ENCODE results near the gene VIPR2.
"Not testable (repeated sequence)": the region's sequence is repeated elsewhere in the genome, so short reads cannot be mapped to it uniquely, and the experiment has no call there.

VIPR2 gene

DNA sequence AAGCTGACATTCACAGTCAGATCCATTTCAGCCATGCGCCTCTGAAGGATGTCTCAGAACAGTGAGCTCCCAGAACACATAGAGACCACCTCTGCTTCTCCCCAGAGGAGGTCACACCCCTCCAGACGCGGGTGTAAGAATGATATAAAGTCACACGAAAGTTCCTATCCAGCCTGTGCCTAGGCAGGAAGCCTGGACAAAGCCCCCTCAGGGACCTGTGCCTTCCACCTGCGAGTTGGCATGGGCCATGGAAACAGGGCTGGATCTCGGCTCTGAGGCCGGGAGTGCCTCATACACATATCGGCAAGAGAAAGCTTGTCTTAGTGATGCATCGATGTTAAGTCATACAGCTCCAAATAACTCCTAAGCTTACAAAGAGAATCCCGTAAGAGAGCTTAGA, 5.0 kb downstream of the VIPR2 start:
- DNase-seq (ENCODE audit: low read depth), result no peak

DNA sequence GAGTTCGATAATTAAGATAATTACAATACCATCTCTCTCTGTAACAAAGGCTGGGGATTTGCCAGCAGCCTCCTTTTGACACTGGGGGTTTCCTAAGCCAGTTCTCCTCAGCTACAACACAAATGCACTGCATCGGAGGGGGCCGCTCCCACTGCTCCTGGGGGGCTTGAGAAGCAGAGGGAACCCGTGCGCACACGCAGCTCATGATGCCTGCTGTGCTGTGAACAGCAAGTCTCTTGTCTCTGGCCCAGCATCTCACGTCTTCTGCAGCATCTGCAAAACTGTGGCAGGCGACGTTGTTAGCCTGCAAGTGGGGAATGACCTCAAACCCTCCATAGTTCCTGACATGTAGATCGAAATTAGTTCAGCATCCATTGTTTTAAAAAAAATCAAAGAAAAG, 5.5 kb downstream of the VIPR2 start:
- no peak for DNase-seq (ENCODE audit: low read depth)

DNA sequence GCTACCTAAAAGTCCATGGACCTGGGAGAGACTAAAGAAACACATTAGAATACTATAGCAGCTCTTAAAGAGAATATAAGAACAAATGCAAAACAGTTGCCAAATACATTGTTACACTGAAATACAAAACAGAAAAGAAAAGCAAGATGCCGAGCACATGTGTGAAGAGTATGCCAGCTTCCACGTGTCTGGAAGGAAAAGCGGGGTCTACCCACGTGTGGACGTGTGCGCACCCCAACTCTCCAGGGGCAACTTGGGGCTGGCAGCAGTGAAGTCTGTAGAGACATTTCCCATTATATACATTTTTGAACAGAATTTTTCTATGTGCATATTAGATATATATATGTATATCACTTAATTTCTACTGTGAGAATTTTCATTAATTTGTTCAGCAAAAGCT, 6.2 kb downstream of the VIPR2 start:
- no peak for DNase-seq (ENCODE audit: low read depth)

DNA sequence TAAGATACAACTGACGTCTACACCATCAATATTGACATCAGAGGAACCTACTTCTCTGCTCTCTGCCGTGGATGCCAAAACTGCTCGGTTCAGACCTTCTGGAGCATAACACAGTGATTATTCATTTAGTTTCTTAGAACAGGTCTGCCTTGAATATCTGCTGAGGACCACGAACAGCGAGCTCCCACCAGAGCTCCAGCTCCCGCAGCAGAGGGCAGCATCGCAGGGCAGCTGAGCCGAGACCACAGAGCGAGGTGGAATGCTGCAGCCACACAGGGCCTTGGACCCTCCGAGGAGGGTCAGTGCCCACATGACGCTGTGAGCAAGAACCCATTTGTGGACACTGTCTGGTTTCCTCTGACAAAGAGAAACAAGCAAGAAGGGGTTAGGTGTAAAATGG, 6.8 kb downstream of the VIPR2 start:
- DNase-seq (ENCODE audit: low read depth), result no peak

DNA sequence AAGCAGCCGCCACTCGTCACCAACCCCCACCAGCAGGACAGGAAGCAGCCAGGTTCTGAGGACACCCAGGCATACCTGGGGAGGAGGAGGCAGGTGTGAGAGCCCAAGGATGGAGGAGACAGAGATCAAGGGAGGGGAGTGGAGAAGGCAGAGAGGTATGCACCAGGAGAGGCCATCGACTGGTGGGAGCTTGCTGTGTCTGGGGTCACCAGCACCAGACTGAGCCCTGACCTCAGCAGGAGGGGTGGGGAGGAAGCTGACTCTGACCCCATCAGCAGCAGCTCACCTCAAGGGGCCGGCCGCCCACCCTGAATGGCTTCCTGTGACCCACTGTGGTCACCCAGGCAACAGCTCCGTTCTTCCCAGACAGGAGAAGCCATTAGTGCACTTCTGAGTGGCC, 7.8 kb downstream of the VIPR2 start:
- no peak for DNase-seq (ENCODE audit: low read depth)

DNA sequence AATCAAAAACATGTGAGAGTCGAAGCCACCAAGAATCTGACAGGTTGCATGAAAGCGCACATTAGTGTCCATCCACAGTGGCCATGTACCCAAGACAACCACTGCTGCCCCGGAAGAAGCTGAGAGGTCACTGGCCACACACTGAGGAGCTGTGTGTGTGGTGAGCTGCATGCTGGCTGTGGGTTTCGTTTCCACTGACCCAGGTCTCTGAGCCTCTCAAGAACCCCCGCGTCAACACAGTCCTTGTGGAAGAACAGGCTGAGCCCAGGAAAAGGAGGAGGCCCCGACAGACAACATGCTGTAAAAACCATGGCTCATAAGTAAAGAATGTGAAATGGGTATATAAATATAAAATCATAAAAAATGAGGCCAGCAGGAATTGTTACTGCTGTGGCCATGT, 8.2 kb downstream of the VIPR2 start:
- DNase-seq (ENCODE audit: low read depth), result no peak

DNA sequence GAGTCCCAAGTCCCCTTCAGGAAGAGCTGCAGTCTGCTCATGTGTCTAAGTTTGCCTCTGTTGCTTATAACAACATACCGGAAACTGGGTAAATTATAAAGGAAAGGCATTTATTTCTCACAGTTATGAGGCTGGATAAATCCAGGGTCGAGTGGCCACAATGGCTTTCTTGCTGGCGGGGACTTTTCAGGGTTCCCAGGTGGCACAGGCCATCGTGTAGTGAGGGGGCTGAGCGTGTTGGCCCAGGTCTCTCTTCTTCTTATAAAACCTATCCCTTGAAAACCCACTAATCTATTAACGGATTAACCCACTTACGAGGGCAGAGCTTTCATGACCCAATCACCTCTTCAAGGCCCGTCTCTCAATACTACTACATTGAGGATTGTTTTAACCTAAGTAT, 8.7 kb downstream of the VIPR2 start:
- no peak for DNase-seq (ENCODE audit: low read depth)

DNA sequence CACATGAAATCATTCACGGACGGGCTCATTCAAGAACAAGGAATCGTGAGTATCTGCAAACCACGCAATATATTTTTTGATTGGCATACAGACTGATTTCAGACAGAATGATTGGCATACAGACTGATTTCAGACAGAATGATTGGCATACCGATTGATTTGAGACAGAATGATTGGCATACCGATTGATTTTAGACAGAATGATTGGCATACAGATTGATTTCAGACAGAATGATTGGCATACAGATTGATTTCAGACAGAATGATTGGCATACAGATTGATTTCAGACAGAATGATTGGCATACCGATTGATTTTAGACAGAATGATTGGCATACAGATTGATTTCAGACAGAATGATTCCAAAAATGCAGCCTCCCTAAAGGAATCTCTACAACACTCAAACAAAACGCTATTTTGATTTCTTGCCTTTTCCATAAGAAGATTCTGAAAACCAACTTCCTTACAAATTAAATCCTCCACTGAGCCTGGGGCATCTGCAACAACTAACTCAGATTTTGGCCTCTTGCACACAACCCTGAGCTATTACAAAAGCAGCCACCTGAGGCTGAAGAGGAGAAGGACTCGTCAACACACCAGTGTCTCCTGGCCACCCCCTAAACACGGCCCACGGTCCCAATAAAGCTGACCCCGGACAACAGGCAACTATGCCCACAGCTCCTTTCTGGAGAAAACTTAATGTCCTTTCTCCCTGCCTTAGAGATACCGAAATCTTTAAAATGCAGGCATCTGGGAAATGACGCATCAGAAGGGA, 11.8 kb downstream of the VIPR2 start:
- not testable (repeated sequence) for DNase-seq (ENCODE audit: low read depth)

DNA sequence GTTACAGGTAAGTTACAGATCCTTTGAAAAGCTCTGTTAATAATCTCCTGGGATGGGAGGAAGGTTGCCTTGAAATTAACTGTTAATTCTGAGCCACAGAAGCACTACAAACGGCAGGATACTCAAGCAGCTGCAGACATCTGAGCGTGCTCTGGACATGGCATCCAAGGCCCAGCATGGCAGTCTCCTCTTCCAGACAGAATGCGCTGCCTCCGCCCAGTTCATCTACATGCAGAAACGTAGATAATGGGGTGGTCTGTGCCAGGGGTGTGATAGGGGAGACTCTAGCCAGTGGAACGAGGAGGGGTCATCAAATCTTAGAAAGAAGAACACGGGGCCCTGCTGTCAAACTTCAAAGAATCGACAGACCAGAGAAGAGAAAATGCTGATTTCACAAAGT, 13.8 kb downstream of the VIPR2 start:
- no peak for DNase-seq (ENCODE audit: low read depth)

DNA sequence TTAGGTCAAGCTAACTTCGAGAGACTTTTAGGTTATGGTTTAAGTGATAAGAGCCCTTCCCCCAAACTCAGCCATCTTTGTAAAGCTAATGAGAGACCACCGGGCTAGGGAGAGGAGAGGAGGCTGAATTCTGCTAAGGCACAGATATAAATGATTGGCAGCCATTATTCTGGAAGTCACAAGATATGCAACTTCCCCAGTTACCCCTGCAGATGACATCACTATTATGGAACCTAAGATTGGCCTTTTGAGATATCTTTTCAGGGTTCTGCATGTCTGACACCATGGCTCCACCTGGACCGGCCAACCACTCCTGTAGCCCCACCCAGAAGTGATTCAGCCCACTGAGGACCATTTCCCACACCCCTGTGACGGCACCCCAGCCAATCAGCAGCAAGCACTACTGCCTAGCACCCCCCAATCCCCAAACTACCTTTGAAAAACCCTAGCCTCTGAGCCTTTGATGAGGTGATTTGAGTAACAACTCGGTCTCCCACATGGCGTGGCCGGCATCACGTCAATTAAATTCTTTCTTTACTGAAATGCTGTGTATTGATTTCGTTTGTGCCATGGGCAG, 14.4 kb downstream of the VIPR2 start:
- no peak for DNase-seq (ENCODE audit: low read depth)

DNA sequence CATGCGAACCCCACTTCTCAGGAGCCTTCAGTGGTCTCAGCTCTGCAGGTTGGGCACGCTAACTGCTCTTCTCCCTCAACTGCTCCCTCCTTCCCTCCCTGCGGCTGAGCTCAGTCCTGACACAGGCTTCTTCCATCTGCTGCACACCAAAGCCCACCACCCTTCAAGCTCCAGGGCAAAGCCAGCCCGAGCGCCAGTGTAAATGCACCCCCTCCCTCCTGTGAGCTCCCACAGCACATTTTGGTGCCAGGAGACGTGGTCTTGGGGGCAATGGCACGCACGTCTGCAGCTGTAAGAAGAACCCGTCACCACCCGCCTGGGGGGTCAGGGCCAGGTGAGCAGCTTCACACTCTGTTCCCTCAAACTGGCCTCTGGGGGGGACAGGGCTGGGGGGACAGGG, 15.9 kb downstream of the VIPR2 start:
- DNase-seq (ENCODE audit: low read depth), result no peak

DNA sequence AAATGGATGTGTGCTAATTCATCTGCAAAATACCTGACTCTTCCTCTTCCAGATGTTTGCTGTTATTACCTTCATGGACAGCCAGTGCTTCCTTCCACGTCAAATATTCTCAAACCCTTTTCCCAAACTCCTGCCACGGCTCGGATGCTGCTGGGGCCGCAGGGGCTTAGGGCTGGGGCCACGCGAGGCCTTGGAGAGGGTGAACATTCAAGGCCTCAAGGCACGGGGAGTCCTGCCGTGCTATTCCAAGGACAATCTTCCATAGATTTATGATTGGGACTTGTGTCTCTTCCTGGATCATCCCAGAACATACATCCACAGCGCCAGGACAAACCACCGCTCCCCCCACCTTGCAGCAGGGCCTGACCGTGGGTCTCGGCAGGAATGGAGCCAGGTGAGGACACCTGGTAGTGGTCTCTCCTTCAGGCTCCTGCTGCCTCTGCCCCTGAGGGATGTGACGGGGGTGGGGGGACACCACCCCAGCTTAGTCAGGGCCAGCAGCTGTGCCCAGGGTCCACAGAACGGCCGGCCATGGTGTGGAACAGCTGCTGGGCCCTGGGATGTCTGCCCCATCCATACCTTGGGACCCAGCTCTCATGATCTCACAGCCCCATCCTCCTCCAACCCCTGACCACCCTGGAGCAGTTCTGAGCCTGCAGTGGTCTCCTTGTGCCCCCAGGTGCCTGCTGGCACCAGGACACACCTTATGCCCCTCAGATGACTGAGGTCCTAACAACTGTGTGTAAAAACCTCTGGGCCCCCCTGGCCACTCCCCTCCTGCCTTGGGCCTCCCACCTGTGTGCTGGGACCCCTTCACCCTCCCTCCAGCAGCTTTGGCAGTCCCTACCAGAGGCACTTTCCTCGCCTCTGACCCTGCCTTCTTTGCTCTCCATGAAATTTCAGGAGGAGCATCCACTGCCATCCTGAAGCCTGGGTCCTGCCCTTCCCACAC, 16.7 kb downstream of the VIPR2 start:
- DNase-seq (ENCODE audit: low read depth), result no peak

DNA sequence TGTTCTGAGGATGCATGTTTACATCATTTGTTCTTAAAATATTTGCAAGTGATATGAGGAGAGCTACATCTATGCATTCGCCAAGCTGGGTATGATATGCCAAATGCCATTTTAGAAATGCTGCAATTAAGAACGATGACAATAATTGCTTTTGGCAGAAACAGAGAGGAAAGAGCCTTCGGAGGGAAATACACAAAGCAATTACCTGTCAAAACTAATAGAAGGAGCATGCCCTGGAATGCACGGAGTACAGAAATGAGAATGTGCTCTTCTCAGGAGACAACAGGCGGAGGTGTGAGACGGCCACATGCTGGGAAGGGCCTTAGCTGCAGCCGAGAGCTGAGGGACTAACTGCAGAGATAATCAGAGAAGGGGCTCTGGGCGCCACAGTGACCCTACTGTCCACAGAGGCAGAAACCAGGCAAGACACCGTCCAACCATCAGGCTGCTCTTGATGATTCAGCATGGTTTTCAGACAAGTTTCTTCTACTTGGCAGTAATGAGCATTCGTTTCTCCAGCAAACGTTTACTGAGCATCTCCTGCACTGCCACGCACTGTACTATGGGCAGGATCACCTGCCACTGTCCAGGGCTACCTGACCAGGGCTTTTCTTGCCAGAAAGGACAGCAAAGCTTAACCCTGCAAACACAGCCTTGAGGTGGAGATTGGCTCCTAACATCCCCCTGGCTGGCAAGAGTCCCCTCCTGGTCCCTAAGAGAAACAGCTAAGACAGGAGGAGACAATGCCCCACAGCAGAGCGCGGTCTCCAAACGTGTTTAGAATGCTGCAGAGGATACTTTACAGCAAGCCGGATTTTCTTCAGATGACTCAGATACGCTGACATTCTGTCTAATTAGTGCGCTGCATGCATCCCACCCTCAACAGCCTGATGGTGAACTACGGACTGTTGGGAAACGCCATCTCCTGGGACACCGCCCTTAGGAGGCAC, 18.1 kb downstream of the VIPR2 start:
- no peak for DNase-seq (ENCODE audit: low read depth)

DNA sequence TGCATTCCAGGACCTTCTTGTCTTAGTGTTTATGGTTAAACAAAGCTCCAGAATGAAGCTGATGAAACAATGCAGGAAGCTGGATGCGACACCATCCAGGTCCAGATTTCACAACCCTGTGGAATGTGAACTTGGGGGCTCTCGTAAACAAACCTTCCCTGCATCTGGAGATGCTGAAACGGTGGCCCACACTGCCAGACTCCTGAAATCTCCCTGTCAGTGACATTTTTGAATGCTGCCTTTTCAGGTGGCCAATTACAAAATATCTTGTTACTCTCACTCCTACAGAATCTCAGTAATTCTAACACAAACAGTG, 18.8 kb downstream of the VIPR2 start:
- DNase-seq (ENCODE audit: low read depth), result no peak

DNA sequence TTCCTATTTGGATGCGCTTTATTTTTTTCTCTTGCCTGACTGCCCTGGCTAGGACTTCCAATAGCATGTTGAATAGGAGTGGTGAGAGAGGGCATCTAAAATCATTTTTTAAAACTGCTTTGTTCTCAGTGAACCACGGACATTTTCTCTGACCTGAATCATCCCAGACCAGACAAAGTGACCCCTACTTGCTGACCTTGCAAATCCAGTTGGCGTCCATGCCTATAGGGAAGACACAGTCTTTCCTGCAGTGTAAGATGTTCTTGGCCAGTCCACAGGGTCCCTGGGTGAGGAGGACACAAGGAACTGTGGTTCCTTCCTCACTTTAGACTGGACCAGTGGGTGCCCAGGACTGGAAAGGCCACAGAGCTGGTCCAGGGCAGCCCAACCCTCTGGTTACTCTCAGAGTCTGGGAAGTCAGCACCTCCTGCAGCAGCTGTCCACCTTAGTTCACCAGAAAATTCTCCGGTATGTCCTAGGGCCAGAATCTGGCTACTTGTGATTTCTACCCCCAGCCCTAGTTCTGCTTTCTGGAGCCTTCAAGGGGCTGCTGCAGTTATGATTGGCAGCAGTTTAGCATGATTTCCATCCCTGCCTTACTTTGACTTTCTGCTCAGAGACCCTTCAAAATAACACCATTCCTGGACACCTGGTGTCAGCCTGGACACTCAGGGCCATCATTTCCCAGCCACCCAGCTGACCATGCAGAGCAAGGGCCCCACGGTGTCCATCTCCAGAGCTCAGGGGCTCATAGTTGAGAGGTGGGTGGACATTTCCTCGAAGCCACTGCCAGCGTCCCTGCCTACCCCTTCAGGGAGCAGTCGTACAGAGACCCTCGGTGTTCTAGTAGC, 19.3 kb downstream of the VIPR2 start:
- DNase-seq (ENCODE audit: low read depth), result no peak

DNA sequence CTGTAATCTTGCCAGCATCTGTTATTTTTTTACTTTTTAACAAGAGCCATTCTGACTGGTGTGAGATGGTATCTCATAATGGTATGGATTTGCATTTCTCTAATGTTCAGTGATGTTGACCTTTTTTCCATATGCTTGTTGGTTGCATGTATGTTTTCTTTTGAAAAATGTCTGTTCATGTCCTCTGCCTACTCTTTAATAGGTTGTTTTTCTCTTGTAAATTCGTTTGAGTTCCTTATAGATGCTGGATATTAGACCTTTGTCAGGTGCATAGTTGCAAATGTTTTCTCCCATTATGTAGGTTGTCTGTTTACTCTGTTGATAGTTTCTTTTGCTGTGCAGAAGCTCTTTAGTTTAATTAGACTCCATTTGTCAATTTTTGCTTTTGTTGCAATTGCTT, 20.9 kb downstream of the VIPR2 start:
- not testable (repeated sequence) for DNase-seq (ENCODE audit: low read depth)

DNA sequence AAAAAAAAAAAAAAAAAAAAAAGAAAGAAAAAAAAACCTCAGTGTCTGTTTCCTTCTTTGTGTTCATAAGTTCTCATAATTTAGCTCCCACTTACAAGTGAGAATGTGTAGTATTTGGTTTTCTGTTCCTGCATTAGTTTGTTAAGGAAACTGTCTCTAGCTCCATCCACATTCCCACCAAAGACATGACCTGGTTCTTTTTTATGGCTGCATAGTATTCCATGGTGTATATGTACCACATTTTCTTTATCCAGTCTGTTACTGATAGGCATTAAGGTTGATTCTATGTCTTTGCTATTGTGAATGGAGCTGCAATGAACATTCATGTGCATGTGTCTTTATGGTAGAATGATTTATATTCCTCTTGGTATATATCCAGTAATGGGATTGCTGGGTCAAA, 21.4 kb downstream of the VIPR2 start:
- DNase-seq (ENCODE audit: low read depth), result not testable (repeated sequence)

DNA sequence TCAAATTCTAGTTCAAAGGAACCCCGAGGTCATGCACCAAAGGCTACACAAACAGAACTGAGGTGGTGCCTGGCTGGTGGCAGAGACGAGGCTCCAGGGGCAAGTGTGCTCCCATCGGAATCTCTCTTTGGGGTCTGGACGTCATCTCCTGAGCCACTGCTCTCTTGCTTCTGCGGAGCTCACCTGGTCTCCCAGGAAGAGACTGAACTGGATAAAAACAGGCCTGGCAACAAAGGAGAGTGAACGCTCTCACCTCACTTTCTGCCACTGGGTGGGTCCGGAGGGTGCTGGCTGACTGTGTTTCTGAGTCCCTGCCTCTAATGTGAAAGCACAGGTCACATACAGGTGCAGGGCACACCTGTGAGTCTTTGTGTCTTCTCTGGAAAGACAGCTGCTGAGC, 22.4 kb downstream of the VIPR2 start:
- DNase-seq (ENCODE audit: low read depth), result no peak

DNA sequence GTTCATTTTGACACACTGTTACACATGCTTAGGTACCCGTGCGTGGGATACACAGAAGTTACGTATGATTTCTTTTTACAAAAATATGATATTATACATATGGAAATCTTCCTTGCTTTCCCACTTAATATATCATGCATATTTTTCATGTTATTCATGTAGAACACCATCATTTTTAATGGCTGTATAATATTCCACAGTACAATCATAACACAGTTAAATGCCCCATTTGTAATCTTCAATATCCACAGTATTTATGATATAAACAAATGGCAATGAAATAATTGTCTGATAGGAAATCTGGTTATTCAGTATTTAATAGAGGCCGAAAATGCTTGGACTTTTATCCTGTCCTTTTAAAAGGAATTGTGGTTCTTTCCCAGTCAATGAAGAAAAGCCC, 23.2 kb downstream of the VIPR2 start:
- DNase-seq (ENCODE audit: low read depth), result no peak

DNA sequence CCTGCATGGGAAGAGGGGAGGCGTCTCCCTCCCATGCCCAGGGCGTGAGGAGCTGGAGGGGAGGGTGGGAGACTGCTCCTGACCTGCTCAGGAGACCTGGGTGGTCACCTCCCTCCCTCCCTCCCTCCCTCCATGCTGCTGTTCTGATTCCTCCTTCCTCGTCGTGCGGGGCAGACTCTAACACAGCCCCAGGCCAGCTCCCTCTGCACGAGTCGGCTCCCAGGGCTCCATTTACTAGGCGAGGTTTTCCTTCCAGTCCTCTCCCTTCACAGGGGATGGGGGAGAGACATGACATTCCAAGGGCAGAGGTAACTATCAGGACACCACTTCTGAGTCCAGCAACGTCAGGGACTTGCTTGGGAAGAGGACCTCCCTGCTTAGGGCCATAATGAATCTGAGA, 23.6 kb downstream of the VIPR2 start:
- DNase-seq (ENCODE audit: low read depth), result no peak

DNA sequence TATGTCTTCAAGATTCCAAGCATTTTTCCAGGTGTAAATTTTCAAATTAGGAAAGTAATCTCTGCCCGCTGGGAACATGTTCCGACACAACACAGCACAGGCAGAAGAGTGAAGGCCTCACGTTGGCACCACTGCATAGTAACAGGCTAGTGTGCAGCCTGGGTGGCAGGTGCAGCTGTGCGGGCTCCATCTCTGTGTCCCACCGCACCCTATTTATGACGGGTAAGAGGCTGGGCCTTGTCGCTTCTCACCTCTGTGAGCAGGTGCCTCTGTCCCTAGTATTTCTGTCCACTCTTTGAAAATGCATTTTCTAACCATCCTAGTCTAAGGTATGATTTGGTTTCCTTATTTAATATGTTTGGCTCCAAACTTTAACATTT, 24.1 kb downstream of the VIPR2 start:
- DNase-seq (ENCODE audit: low read depth), result no peak

Data from activated gamma-delta T cell treated with anti-CD3 and anti-CD28 coated beads, Interleukin-2, amount 50 U/mL, for 16 hours (primary cell).